Endodermal cell (in vitro differentiated cells): Measurements from ENCODE around the gene RAB42. TPM values are rescaled to one million over a fixed set of nuclear protein-coding genes. Genes with fewer than 3 reads are reported as not detected.

ENCODE experiments used
- DNase-seq: peaks from one replicate; pipeline ENCODE4 v3.0.0-alpha.2; 2017
- H3K27ac ChIP-seq: 2 replicates; pipeline ENCODE4 v1.5.1; 2013; ENCODE audit warnings: mild to moderate bottlenecking, low read depth, low read length, moderate library complexity
- H3K27me3 ChIP-seq: 2 replicates; pipeline ENCODE4 v1.6.1; 2013; ENCODE audit warnings: mild to moderate bottlenecking, low read length, moderate library complexity; ENCODE audit not compliant: insufficient read depth, control insufficient read depth, poor library complexity, severe bottlenecking
- H3K36me3 ChIP-seq: 2 replicates; pipeline ENCODE4 v1.7.0; 2013; ENCODE audit warnings: mild to moderate bottlenecking, low read length, moderate library complexity; ENCODE audit not compliant: control insufficient read depth, insufficient read depth
- H3K4me1 ChIP-seq: one replicate; pipeline ENCODE4 v1.7.0; 2013; ENCODE audit warnings: low read length; ENCODE audit not compliant: control insufficient read depth, insufficient read depth
- H3K4me3 ChIP-seq: 2 replicates; pipeline ENCODE4 v1.5.1; 2013; ENCODE audit warnings: mild to moderate bottlenecking, low read length, moderate library complexity
- H3K9ac ChIP-seq: 2 replicates; pipeline ENCODE4 v1.6.1; 2013; ENCODE audit warnings: mild to moderate bottlenecking, low read length, moderate library complexity; ENCODE audit not compliant: poor library complexity, severe bottlenecking; ENCODE audit errors: extremely low read depth
- H3K9me3 ChIP-seq: 2 replicates; pipeline ENCODE4 v1.6.1; 2013; ENCODE audit warnings: mild to moderate bottlenecking, low read length, moderate library complexity; ENCODE audit not compliant: control insufficient read depth
- H3K27ac Mint-ChIP-seq: 2 replicates; pipeline ENCODE4 v1.8.0; 2020; ENCODE audit warnings: mixed read lengths
- H3K27me3 Mint-ChIP-seq: 2 replicates; pipeline ENCODE4 v1.8.0; 2021; ENCODE audit warnings: mild to moderate bottlenecking, mixed read lengths; ENCODE audit not compliant: insufficient read depth
- H3K36me3 Mint-ChIP-seq: 2 replicates; pipeline ENCODE4 v1.8.0; 2020; ENCODE audit warnings: low read depth, mixed read lengths
- H3K4me1 Mint-ChIP-seq: 2 replicates; pipeline ENCODE4 v1.8.0; 2020; ENCODE audit warnings: mixed read lengths
- H3K4me3 Mint-ChIP-seq: 2 replicates; pipeline ENCODE4 v1.8.0; 2020; ENCODE audit warnings: mild to moderate bottlenecking, moderate library complexity, mixed read lengths
- H3K9me3 Mint-ChIP-seq: 2 replicates; pipeline ENCODE4 v1.8.0; 2020; ENCODE audit warnings: mild to moderate bottlenecking, mixed read lengths
- CTCF ChIP-seq: fragments of 200-600 bp; sonication (generic); conservative IDR thresholded peaks from 2 replicates; pipeline ENCODE4 v1.5.0; 2021; ENCODE audit warnings: antibody characterized with exemption, mild to moderate bottlenecking
- WGBS, 2 experiments: methylation state at CpG; one replicate each; pipeline versions ENCODE4 v1.1.5 to v1.1.7; 2013; ENCODE audit warnings: missing lambda C conversion rate in 2 of 2, mixed read lengths in 1 of 2; ENCODE audit not compliant: insufficient coverage in 1 of 2, insufficient read length in 1 of 2; 5-methylcytosine and 5-hydroxymethylcytosine counted together
- total RNA-seq, 2 donors: library from RNA; stranded (reverse); fragmentation: NEBNext Ultra II Directional in 1 of 2; extraction: Animal tissue kit (Norgen Biotek cat#: 25700) in 1 of 2; gene quantifications; 2 replicates in 1 of 2; 3 replicates in 1 of 2; pipeline ENCODE4 v1.2.1, GENCODE V29; 2021

RAB42 gene
- total RNA-seq, 2 donors from 2014 or later, result 2.1 to 3.0 TPM

GRCh38 chr1:28602536-28603439 lies 10.7 kb downstream of the RAB42 start:
- DNase-seq, result peak; percentile 86
- Histone ChIP-seq H3K9ac (no peak overlapping the region), H3K9me3 (no peaks in the 10 kb centered on the region), H3K4me3 (no peak overlapping the region), H3K27me3 (no peaks in the 10 kb centered on the region), H3K27ac (no peak overlapping the region), H3K4me1 (no peaks in the 10 kb centered on the region), H3K36me3 (peaks cover 35% of the 10 kb centered on the region)
- H3K36me3 Mint-ChIP-seq, result peaks cover 32% of the 10 kb centered on the region
- H3K27me3 Mint-ChIP-seq, result no peaks in the 10 kb centered on the region
- no peaks in the 10 kb centered on the region for H3K4me1 Mint-ChIP-seq
- 78% methylated on average over 13 to 15 of the region's 15 CpGs for WGBS, 2 experiments
- peak; percentile 83 for TF ChIP-seq CTCF
- no peaks in the 10 kb centered on the region for H3K9me3 Mint-ChIP-seq
- no peak overlapping the region for H3K4me3 Mint-ChIP-seq
- peak overlapping the region; percentile 81 for H3K27ac Mint-ChIP-seq

GRCh38 chr1:28604411-28604810 lies 12.3 kb downstream of the RAB42 start:
- no peaks in the 10 kb centered on the region for H3K9me3 ChIP-seq
- DNase-seq, result no peak
- 92 to 95% methylated on average over 5 of the region's 5 CpGs for WGBS, 2 experiments
- no peaks in the 10 kb centered on the region for H3K4me1 ChIP-seq
- H3K9me3 Mint-ChIP-seq, result no peaks in the 10 kb centered on the region
- H3K36me3 Mint-ChIP-seq, result peaks cover 37% of the 10 kb centered on the region
- H3K4me3 Mint-ChIP-seq, result no peak overlapping the region
- H3K4me1 Mint-ChIP-seq, result no peaks in the 10 kb centered on the region
- no peaks in the 10 kb centered on the region for H3K27me3 ChIP-seq
- H3K9ac ChIP-seq, result no peak overlapping the region
- no peak overlapping the region for H3K4me3 ChIP-seq
- H3K27me3 Mint-ChIP-seq, result no peaks in the 10 kb centered on the region
- H3K27ac ChIP-seq, result no peak overlapping the region
- TF ChIP-seq CTCF, result no peak
- peaks cover 42% of the 10 kb centered on the region for H3K36me3 ChIP-seq
- H3K27ac Mint-ChIP-seq, result no peak overlapping the region

GRCh38 chr1:28604962-28605361 lies 12.9 kb downstream of the RAB42 start:
- TF ChIP-seq CTCF, result no peak
- H3K27me3 ChIP-seq, result no peaks in the 10 kb centered on the region
- peaks cover 42% of the 10 kb centered on the region for H3K36me3 ChIP-seq
- 90 to 93% methylated on average over 5 to 6 of the region's 6 CpGs for WGBS, 2 experiments
- no peaks in the 10 kb centered on the region for H3K9me3 ChIP-seq
- no peak overlapping the region for H3K27ac ChIP-seq
- no peaks in the 10 kb centered on the region for H3K4me1 ChIP-seq
- H3K4me3 ChIP-seq, result no peak overlapping the region
- Mint-ChIP-seq H3K36me3 (peaks cover 41% of the 10 kb centered on the region), H3K9me3 (no peaks in the 10 kb centered on the region), H3K27me3 (no peaks in the 10 kb centered on the region), H3K4me3 (no peak overlapping the region), H3K27ac (peak overlapping the region; percentile 30), H3K4me1 (no peaks in the 10 kb centered on the region)
- DNase-seq, result no peak
- H3K9ac ChIP-seq, result no peak overlapping the region
